ENCODE measurements around the gene ELL. TPM values are rescaled to one million over a fixed set of nuclear protein-coding genes. Genes with fewer than 3 reads are reported as not detected.

Gene ELL
- total and polyA plus RNA-seq, 2 experiments from 2014 or later: 11.3 to 20.1 TPM

- TF ChIP-seq CTCF (conservative IDR thresholded peaks at IDR 0.05; ENCODE audit: low read depth in 2 of 2) (no peak; a peak in 1 of 4 replicates), REST (IDR thresholded peaks at IDR 0.05; ENCODE audit: unreplicated experiment) (no peak), JUNB (IDR thresholded peaks at IDR 0.05; ENCODE audit: unreplicated experiment) (no peak)
Measured at GRCh38 chr19:18495204-18495911, 26.5 kb downstream of the ELL start (continued).

- no peak overlapping the region for H3K27ac Mint-ChIP-seq
- peaks cover 35% of the 10 kb centered on the region for H4K20me1 ChIP-seq (replicated peaks; ENCODE audit: insufficient read depth)
- no peaks in the 10 kb centered on the region; the same call in 1 of the 2 replicates for H3K4me1 ChIP-seq (ENCODE audit: insufficient read depth)
- peaks cover 34% of the 10 kb centered on the region for H3K4me1 Mint-ChIP-seq
- H3K4me3 Mint-ChIP-seq: no peak overlapping the region
- no peaks in the 10 kb centered on the region for H3K36me3 ChIP-seq (ENCODE audit: insufficient read depth)
- ATAC-seq (no peak), DNase-seq (ENCODE audit: low spot score) (no peak)
- H3K9me2 ChIP-seq (ENCODE audit: insufficient read depth): no peaks in the 10 kb centered on the region
- peaks cover 61% of the 10 kb centered on the region for H3K79me2 ChIP-seq (replicated peaks; ENCODE audit: insufficient read depth)
- no peak overlapping the region for H3K4me2 ChIP-seq
- H3K36me3 Mint-ChIP-seq (ENCODE audit: low read depth): no peaks in the 10 kb centered on the region
- H2AFZ ChIP-seq: no peak overlapping the region
- no peaks in the 10 kb centered on the region for H3K27me3 ChIP-seq (ENCODE audit: insufficient read depth)
- H3K4me3 ChIP-seq: no peak overlapping the region
- no peaks in the 10 kb centered on the region for H3K9me3 Mint-ChIP-seq
- H3K27ac ChIP-seq (ENCODE audit: low read depth): no peak overlapping the region
- peaks cover 2% of the 10 kb centered on the region for H3K27me3 Mint-ChIP-seq (ENCODE audit: insufficient read depth, low read depth, poor library complexity)
- H3F3A ChIP-seq (replicated peaks; ENCODE audit: low read depth): 0 out of 2 replicates have a peak, but pooled peaks cover 4% of the 10 kb centered on the region
- TF ChIP-seq EZH2 (IDR thresholded peaks at IDR 0.05; ENCODE audit: low read depth, unreplicated experiment) (no peak), REST (IDR thresholded peaks at IDR 0.05; ENCODE audit: unreplicated experiment) (no peak), STAT1 (IDR thresholded peaks at IDR 0.05; ENCODE audit: unreplicated experiment) (no peak), EZH2phosphoT487 (IDR thresholded peaks at IDR 0.05; ENCODE audit: unreplicated experiment) (no peak), ZNF462 (CRISPR knock-in tag; IDR thresholded peaks at IDR 0.05) (no peak), POLR2AphosphoS5 (IDR thresholded peaks at IDR 0.05; ENCODE audit: low read depth) (no peak), ZNF114 (CRISPR knock-in tag; IDR thresholded peaks at IDR 0.05) (no peak)
Measured at GRCh38 chr19:18494267-18494607, 27.6 kb downstream of the ELL start.
